Gastroesophageal sphincter (tissue), 4 donors: ENCODE results near the gene KRT31. TPM values are rescaled to one million over a fixed set of nuclear protein-coding genes. Genes with fewer than 3 reads are reported as not detected.
"Not testable (repeated sequence)": the region's sequence is repeated elsewhere in the genome, so short reads cannot be mapped to it uniquely, and the experiment has no call there.

Experiments used
- ATAC-seq: fragments of 150-250 bp; one replicate; pipeline ENCODE4 v1.9.1; 2016; ENCODE audit warnings: mild to moderate bottlenecking, moderate library complexity
- H3K27ac ChIP-seq, 4 donors: fragments of 200-600 bp; sonication (generic) in 3 of 4; 1 replicate in 3 of 4; 2 replicates in 1 of 4; pipeline ENCODE4 v1.5.1; 2016 to 2019
- H3K27me3 ChIP-seq: fragments of 200-600 bp; sonication (generic); one replicate; pipeline ENCODE4 v1.5.1; 2019
- H3K36me3 ChIP-seq, 2 donors: fragments of 200-600 bp; sonication (generic); one replicate each; pipeline ENCODE4 v1.5.1; 2019; ENCODE audit warnings: control low read depth in 1 of 2
- H3K4me1 ChIP-seq, 3 donors: fragments of 200-600 bp; sonication (generic); 1 replicate in 2 of 3; 2 replicates in 1 of 3; pipeline ENCODE4 v1.5.1; 2016 to 2019; ENCODE audit warnings: control low read depth in 2 of 3
- H3K4me3 ChIP-seq, 2 donors: fragments of 200-600 bp; sonication (generic); one replicate each; pipeline ENCODE4 v1.5.1; 2019; ENCODE audit warnings: mild to moderate bottlenecking in 1 of 2, moderate library complexity in 1 of 2
- H3K9me3 ChIP-seq, 3 donors: fragments of 200-600 bp; sonication (generic); one replicate each; pipeline ENCODE4 v1.5.1; 2017 to 2019; ENCODE audit warnings: control low read depth in 2 of 3
- EP300 ChIP-seq: sonication (generic); formaldehyde crosslinking; IDR thresholded peaks from one replicate; pipeline ENCODE4 v1.6.1; 2017; ENCODE audit warnings: antibody characterized with exemption, mild to moderate bottlenecking
- POLR2A ChIP-seq, 2 donors: fragments of 450-650 bp; IDR thresholded peaks; one replicate each; pipeline ENCODE4 v1.6.1; 2017; ENCODE audit warnings: antibody characterized with exemption in 2 of 2, mild to moderate bottlenecking in 2 of 2, moderate library complexity in 1 of 2
- POLR2AphosphoS5 ChIP-seq: sonication (generic); formaldehyde crosslinking; IDR thresholded peaks from one replicate; pipeline ENCODE4 v1.6.1; 2017; ENCODE audit warnings: antibody characterized with exemption
- WGBS, 2 donors: methylation state at CpG; one replicate each; pipeline ENCODE4 v1.1.5; 2018; ENCODE audit warnings: low coverage in 1 of 2; 5-methylcytosine and 5-hydroxymethylcytosine counted together
- total RNA-seq, 4 donors: library from RNA; depleted of rRNA; stranded (reverse); fragments of >200 nt; gene quantifications; one replicate each; pipeline ENCODE4 v1.1.0, GENCODE V29; 2016
- TF ChIP-seq, protein P1 (sequence below), 4 experiments: fragments of 200-600 bp in 2 of 4; fragments of 450-650 bp in 2 of 4; sonication (generic) in 1 of 4; IDR thresholded peaks; one replicate each; pipeline ENCODE4 v1.5.1; 2017 to 2019; ENCODE audit warnings: antibody characterized with exemption in 4 of 4, mild to moderate bottlenecking in 2 of 4, moderate library complexity in 2 of 4

Gene KRT31
- total RNA-seq, 4 donors from 2014 or later = not detected

DNA sequence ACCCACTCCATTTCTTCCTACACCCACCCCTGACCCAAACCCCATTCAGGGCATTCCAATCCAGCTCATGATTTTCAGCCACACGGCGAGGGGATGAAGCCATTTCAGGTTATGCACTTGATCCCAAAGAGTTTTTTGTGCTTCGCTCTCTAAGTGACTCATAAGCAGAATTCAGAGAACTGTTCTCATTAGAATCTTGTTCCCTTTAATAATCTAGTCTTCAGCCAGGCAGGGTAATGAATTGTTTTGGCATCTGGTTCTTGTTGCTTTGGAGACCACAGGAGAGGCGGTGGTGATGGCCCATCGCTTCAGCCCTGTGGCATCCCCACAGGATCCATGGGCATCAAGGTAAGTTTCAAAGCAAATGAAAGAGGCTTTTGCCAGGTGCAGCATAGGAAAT, 4.8 kb upstream of the KRT31 start:
- no peak for ATAC-seq
- TF ChIP-seq, protein P1, sequence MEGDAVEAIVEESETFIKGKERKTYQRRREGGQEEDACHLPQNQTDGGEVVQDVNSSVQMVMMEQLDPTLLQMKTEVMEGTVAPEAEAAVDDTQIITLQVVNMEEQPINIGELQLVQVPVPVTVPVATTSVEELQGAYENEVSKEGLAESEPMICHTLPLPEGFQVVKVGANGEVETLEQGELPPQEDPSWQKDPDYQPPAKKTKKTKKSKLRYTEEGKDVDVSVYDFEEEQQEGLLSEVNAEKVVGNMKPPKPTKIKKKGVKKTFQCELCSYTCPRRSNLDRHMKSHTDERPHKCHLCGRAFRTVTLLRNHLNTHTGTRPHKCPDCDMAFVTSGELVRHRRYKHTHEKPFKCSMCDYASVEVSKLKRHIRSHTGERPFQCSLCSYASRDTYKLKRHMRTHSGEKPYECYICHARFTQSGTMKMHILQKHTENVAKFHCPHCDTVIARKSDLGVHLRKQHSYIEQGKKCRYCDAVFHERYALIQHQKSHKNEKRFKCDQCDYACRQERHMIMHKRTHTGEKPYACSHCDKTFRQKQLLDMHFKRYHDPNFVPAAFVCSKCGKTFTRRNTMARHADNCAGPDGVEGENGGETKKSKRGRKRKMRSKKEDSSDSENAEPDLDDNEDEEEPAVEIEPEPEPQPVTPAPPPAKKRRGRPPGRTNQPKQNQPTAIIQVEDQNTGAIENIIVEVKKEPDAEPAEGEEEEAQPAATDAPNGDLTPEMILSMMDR (IDR thresholded peaks at IDR 0.05) = no peak
- H3K27me3 ChIP-seq = no peaks in the 10 kb centered on the region
- peaks cover 0 to 23% (median 3%) of the 10 kb centered on the region in 3 donors for H3K4me1 ChIP-seq
- WGBS, 2 donors = 48 to 51% methylated on average over 3 to 5 of the region's 5 CpGs
- H3K36me3 ChIP-seq = no peaks in the 10 kb centered on the region
- no peaks in the 10 kb centered on the region for H3K9me3 ChIP-seq
- H3K4me3 ChIP-seq = no peak overlapping the region
- H3K27ac ChIP-seq = peak overlapping the region in 1 of 4 donors; percentile 71

DNA sequence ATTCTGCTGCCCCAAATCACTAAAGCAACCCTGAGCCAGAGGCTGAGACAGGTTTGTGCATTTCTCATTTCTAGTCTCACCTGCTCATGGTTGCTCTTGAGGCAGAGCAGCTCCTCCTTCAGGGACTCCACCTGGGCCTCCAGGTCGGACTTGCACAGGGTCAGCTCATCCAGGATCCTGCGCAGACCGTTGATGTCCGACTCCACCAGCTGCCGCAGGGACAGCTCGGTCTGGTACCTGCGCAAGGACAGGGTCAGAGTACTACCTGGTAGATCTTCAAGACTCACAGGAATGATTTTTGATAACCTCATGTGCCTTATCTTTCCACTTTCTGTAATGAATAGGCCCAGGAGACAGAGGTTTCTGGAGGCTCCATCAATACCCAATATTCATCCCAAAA, 1.1 kb downstream of the KRT31 start:
- ATAC-seq = no peak
- H3K27ac ChIP-seq = no peak overlapping the region
- H3K4me3 ChIP-seq = no peak overlapping the region
- no peaks in the 10 kb centered on the region for H3K4me1 ChIP-seq
- H3K9me3 ChIP-seq = no peaks in the 10 kb centered on the region
- no peaks in the 10 kb centered on the region for H3K27me3 ChIP-seq
- TF ChIP-seq POLR2A (IDR thresholded peaks at IDR 0.05) (no peak), EP300 (no peak), POLR2AphosphoS5 (no peak)
- TF ChIP-seq, protein P1 (IDR thresholded peaks at IDR 0.05) = no peak
- 83 to 100% methylated on average over 2 to 7 of the region's 7 CpGs for WGBS, 2 donors
- no peaks in the 10 kb centered on the region for H3K36me3 ChIP-seq

DNA sequence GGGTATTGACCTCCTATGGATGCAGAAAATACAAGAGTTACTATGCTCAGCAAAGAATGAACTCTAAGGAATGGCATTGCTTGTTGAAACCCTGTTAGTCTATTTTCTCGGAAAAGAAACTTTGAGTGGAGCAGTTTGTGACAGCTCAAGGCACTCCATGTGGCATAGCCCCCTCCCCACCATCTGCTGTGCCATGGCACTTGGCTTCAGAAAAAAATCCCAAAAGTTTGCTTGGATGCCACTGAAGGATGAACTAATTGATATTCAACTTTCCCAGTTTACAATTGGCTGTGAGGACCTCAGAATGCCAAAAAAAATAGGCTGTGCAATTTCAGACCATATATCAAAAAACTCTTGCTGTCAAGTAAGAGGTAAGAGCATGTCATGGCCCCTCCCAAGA, 1.8 kb downstream of the KRT31 start:
- no peaks in the 10 kb centered on the region for H3K27me3 ChIP-seq
- no peak overlapping the region for H3K4me3 ChIP-seq
- no peaks in the 10 kb centered on the region for H3K4me1 ChIP-seq
- WGBS, 2 donors = no CpG with 5 or more reads among the region's 1 CpG
- no peaks in the 10 kb centered on the region for H3K9me3 ChIP-seq
- no peak overlapping the region for H3K27ac ChIP-seq
- H3K36me3 ChIP-seq = no peaks in the 10 kb centered on the region
- no peak for TF ChIP-seq POLR2AphosphoS5
- TF ChIP-seq EP300 = no peak
- TF ChIP-seq, protein P1 (IDR thresholded peaks at IDR 0.05) = no peak
- no peak for TF ChIP-seq POLR2A (IDR thresholded peaks at IDR 0.05)
- ATAC-seq = no peak

DNA sequence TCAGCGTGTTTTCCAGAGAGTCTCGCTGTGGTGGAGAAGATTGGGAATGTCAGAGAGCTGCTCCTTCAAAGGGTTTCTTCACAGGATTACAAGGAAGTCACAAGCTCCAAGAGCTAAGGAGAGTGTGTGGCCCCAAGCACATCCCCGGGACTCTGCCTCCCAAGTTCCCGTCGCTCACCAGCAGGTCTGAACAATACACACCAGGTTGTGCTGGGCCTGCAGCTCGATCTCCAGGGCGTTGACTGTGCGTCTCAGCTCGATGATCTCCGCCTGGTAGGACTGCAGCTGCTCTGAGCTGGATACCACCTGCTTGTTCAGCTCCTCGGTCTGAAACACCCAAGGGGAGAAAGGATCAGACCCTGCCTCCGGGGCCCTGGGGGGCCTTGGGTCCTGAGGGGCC, 2.4 kb downstream of the KRT31 start:
- not testable (repeated sequence) for H3K9me3 ChIP-seq, ATAC-seq, H3K27me3 ChIP-seq, H3K4me1 ChIP-seq, H3K4me3 ChIP-seq, H3K36me3 ChIP-seq, H3K27ac ChIP-seq
- 80% methylated on average over 1 of the region's 12 CpGs; no CpG with 5 or more reads in 1 of the 2 donors for WGBS, 2 donors

DNA sequence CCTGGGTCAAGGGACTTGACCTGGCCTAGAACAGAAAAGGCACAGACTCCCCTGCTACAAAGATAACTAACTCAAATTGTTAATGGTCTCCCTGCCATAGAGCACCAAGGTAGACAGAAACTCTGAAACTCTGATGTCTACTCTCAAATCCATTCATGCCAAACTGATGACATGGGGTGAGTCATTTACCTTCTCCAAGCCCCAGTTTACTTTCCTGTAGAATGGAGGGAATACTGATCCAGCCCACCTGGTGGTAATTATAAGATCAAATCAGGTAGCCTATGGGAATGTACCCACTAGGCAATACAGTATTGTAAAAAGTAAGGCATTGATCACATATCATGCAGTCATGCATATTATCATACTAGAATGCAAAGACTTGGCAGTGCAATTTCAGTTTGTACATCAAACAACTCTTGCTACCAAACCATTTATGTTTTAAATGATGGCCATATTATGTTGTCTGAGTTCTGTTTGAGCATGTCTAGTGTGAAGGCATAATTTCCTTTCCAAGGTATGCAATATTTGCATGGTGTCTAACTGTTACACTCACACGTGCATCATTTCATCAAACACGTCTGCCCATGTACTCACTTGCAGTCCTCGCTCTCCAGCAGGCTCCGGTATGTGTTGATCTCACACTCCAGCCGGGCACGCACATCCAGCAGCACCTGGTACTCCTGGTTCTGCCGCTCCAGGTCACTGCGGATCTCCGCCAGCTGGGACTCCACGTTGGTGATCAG, 3.0 kb downstream of the KRT31 start:
- H3K9me3 ChIP-seq = no peaks in the 10 kb centered on the region
- TF ChIP-seq POLR2A (IDR thresholded peaks at IDR 0.05) = no peak
- no peak for ATAC-seq
- H3K27me3 ChIP-seq = no peaks in the 10 kb centered on the region
- no peak overlapping the region for H3K4me3 ChIP-seq
- H3K4me1 ChIP-seq = no peaks in the 10 kb centered on the region
- H3K36me3 ChIP-seq = no peaks in the 10 kb centered on the region
- 72 to 80% methylated on average over 4 to 7 of the region's 10 CpGs for WGBS, 2 donors
- no peak overlapping the region for H3K27ac ChIP-seq

DNA sequence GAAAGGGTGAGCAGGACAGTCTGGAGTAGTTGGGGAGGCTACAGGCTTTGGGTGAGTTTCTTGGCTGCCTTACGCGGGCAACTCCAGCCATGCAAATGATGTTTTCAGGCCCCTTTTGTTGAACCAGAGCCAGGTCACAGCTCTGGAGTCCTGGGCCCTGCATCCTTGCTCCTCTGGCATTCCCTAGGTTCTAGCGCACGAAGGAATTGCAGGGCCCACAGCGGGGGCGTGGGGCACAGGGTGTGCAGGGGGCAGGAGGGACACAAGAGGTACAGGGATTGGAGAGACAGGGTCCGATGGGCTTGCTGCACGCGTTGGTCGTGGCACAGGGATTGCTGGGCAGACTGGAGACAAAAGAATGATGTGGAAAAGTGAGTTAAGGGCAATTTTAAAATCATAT, 3.6 kb downstream of the KRT31 start:
- Histone ChIP-seq H3K27ac (no peak overlapping the region), H3K27me3 (no peaks in the 10 kb centered on the region), H3K4me3 (no peak overlapping the region), H3K4me1 (no peaks in the 10 kb centered on the region), H3K36me3 (no peaks in the 10 kb centered on the region), H3K9me3 (no peaks in the 10 kb centered on the region)
- TF ChIP-seq EP300 (no peak), POLR2A (IDR thresholded peaks at IDR 0.05) (no peak), POLR2AphosphoS5 (no peak)
- TF ChIP-seq, protein P1 (IDR thresholded peaks at IDR 0.05) = no peak
- WGBS, 2 donors = 88 to 89% methylated on average over 6 of the region's 10 CpGs
- no peak for ATAC-seq
